Neuronal stem cell (in vitro differentiated cells): ENCODE data around the gene KCTD12.

Experiments
- DNase-seq: peaks from one replicate; pipeline ENCODE4 v3.0.0-alpha.2; 2013; ENCODE audit warnings: low spot score
- H2AFZ ChIP-seq: one replicate; pipeline ENCODE4 v1.6.1; 2013; ENCODE audit warnings: mild to moderate bottlenecking, low read length, inconsistent platforms
- H2AK5ac ChIP-seq: 2 replicates; pipeline ENCODE4 v1.6.1; 2013; ENCODE audit warnings: low read depth, mild to moderate bottlenecking, inconsistent platforms, low read length, moderate library complexity, mixed read lengths
- H2BK120ac ChIP-seq: 2 replicates; pipeline ENCODE4 v1.6.1; 2013; ENCODE audit warnings: low read depth, mild to moderate bottlenecking, inconsistent platforms, low read length, moderate library complexity, mixed read lengths
- H2BK12ac ChIP-seq: one replicate; pipeline ENCODE4 v1.6.1; 2013; ENCODE audit warnings: low read length, inconsistent platforms
- H2BK15ac ChIP-seq: 2 replicates; pipeline ENCODE4 v1.6.1; 2013; ENCODE audit warnings: mild to moderate bottlenecking, low read length, inconsistent platforms, mixed read lengths
- H2BK5ac ChIP-seq: one replicate; pipeline ENCODE4 v1.6.1; 2013; ENCODE audit warnings: inconsistent platforms, mild to moderate bottlenecking, low read length, moderate library complexity
- H3K14ac ChIP-seq: one replicate; pipeline ENCODE4 v1.6.1; 2013; ENCODE audit warnings: low read length, inconsistent platforms
- H3K18ac ChIP-seq: 2 replicates; pipeline ENCODE4 v1.6.1; 2013; ENCODE audit warnings: low read length, inconsistent platforms
- H3K23ac ChIP-seq: 2 replicates; pipeline ENCODE4 v1.6.1; 2013; ENCODE audit warnings: low read depth, mild to moderate bottlenecking, mixed read lengths, low read length, inconsistent platforms; ENCODE audit not compliant: poor library complexity
- H3K27ac ChIP-seq: replicated peaks from 3 replicates; pipeline ENCODE4 v1.5.1; 2013; ENCODE audit warnings: low read length, inconsistent platforms
- H3K27me3 ChIP-seq, 3 experiments: 2 replicates each; pipeline ENCODE4 v1.6.1; 2013; ENCODE audit warnings: low read length in 3 of 3, mild to moderate bottlenecking in 2 of 3, inconsistent platforms in 1 of 3, low read depth in 1 of 3, mixed read lengths in 1 of 3, moderate library complexity in 1 of 3; ENCODE audit not compliant: control insufficient read depth in 3 of 3, insufficient read depth in 3 of 3
- H3K36me3 ChIP-seq, 2 donors: replicated peaks in 1 of 2; 2 replicates each; pipeline ENCODE4 v1.6.1; 2013; ENCODE audit warnings: low read length in 2 of 2; ENCODE audit not compliant: control insufficient read depth in 2 of 2, insufficient read depth in 2 of 2
- H3K4ac ChIP-seq: 2 replicates; pipeline ENCODE4 v1.6.1; 2013; ENCODE audit warnings: inconsistent platforms, mild to moderate bottlenecking, low read length, moderate library complexity
- H3K4me1 ChIP-seq, 2 donors: 1 replicate in 1 of 2; 2 replicates in 1 of 2; pipeline ENCODE4 v1.6.1; 2013; ENCODE audit warnings: low read length in 2 of 2, low read depth in 1 of 2; ENCODE audit not compliant: control insufficient read depth in 2 of 2, insufficient read depth in 1 of 2
- H3K4me2 ChIP-seq: one replicate; pipeline ENCODE4 v1.6.1; 2013; ENCODE audit warnings: mild to moderate bottlenecking, low read length, inconsistent platforms; ENCODE audit not compliant: insufficient read depth, poor library complexity, severe bottlenecking
- H3K4me3 ChIP-seq, 2 donors: 2 replicates each; pipeline ENCODE4 v1.5.1; 2013; ENCODE audit warnings: low read length in 2 of 2, mild to moderate bottlenecking in 2 of 2, inconsistent platforms in 1 of 2, moderate library complexity in 1 of 2
- H3K79me1 ChIP-seq: one replicate; pipeline ENCODE4 v1.6.1; 2013; ENCODE audit warnings: low read depth, mild to moderate bottlenecking, inconsistent platforms, low read length, moderate library complexity
- H3K9ac ChIP-seq: one replicate; pipeline ENCODE4 v1.6.1; 2013; ENCODE audit warnings: mild to moderate bottlenecking, low read depth, low read length, inconsistent platforms; ENCODE audit not compliant: poor library complexity
- H3K9me3 ChIP-seq, 2 donors: replicated peaks in 1 of 2; 2 replicates each; pipeline versions ENCODE3 to v1.6.1; 2013; ENCODE audit warnings: low read length in 2 of 2, mild to moderate bottlenecking in 2 of 2, inconsistent platforms in 1 of 2, low read depth in 1 of 2, mixed read lengths in 1 of 2, moderate library complexity in 1 of 2; ENCODE audit not compliant: control insufficient read depth in 2 of 2, insufficient read depth in 1 of 2
- H4K8ac ChIP-seq: one replicate; pipeline ENCODE4 v1.6.1; 2013; ENCODE audit warnings: low read depth, mild to moderate bottlenecking, inconsistent platforms, low read length, moderate library complexity
- H4K91ac ChIP-seq: one replicate; pipeline ENCODE4 v1.6.1; 2013; ENCODE audit warnings: low read length, low read depth, mild to moderate bottlenecking, inconsistent platforms; ENCODE audit not compliant: poor library complexity
- WGBS, 2 donors: extraction: QIAGEN DNeasy Blood & Tissue Kit; methylation state at CpG; one replicate each; pipeline ENCODE4 v1.1.7; 2013; ENCODE audit warnings: missing lambda C conversion rate in 2 of 2, mixed read lengths in 1 of 2; ENCODE audit not compliant: insufficient read length in 2 of 2, insufficient replicate concordance in 1 of 2; ENCODE audit errors: extremely low coverage in 2 of 2; 5-methylcytosine and 5-hydroxymethylcytosine counted together

Gene KCTD12

GRCh38 chr13:76854894-76855293, 31.3 kb downstream of the KCTD12 start:
- WGBS, 2 donors = no CpG with 5 or more reads among the region's 1 CpG
- Histone ChIP-seq H3K18ac (no peak overlapping the region), H3K14ac (no peak overlapping the region)

DNA sequence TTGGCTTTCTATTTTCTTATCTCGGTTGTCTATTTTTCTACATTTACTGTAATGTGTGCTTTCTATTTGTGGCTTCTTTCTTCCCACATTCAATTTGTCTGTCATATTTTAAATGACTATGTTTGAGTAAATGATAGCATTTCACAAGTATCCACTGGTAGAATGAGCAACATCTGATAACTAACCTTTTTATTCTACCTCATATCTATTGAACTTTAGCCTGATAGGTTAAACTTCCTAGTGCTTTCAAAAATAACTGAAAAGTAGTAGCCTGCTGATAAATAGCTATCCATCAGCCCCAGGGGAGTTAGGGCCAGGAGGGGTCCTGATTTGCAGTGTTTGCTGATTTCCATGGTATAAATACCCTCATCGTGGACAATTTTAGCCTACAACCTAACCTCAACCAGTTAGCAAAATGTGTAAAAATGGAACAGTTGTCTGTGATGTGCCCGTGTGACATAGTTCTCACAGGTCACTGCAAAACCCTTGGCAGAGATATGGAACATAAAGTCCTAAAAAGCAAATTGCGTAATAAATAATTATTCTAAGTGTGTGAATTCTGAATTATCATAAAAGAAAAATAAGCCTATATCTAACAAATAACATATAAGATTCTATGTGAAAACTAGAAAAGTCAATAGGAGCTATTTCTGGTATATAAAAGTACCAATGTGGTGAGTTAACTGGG, 32.1 kb downstream of the KCTD12 start:
- Histone ChIP-seq H3K79me1 (no peaks in the 10 kb centered on the region), H3K14ac (no peak overlapping the region), H2BK12ac (no peak overlapping the region), H3K9ac (no peak overlapping the region), H3K27me3 (no peaks in the 10 kb centered on the region), H3K23ac (no peak overlapping the region), H2BK5ac (no peak overlapping the region), H2BK120ac (no peak overlapping the region), H3K36me3 (no peaks in the 10 kb centered on the region), H3K18ac (no peak overlapping the region), H3K4me1 (peaks cover 0 to 3% of the 10 kb centered on the region in 2 donors), H3K4me2 (no peak overlapping the region), H3K27ac (no peak overlapping the region), H3K9me3 (peaks cover 0 to 2% of the 10 kb centered on the region in 2 donors), H3K4ac (no peak overlapping the region), H2BK15ac (no peak overlapping the region), H3K4me3 (no peak overlapping the region), H4K8ac (no peak overlapping the region), H2AK5ac (no peak overlapping the region), H4K91ac (no peak overlapping the region), H2AFZ (no peak overlapping the region)
- no CpG with 5 or more reads among the region's 4 CpGs for WGBS, 2 donors
- DNase-seq = no peak

More at GRCh38 chr13:76854894-76855293, 31.3 kb downstream of the KCTD12 start:
- Histone ChIP-seq H2BK120ac (no peak overlapping the region), H2BK12ac (no peak overlapping the region), H2AFZ (no peak overlapping the region), H4K8ac (no peak overlapping the region), H3K36me3 (no peaks in the 10 kb centered on the region), H2BK15ac (no peak overlapping the region), H3K27ac (no peak overlapping the region), H3K23ac (no peak overlapping the region), H4K91ac (no peak overlapping the region), H3K4me2 (no peak overlapping the region), H3K4ac (no peak overlapping the region), H3K79me1 (no peaks in the 10 kb centered on the region), H3K9ac (no peak overlapping the region), H2AK5ac (no peak overlapping the region), H3K27me3 (no peaks in the 10 kb centered on the region), H3K4me1 (peaks cover 0 to 3% of the 10 kb centered on the region in 2 donors), H3K9me3 (no peaks in the 10 kb centered on the region), H2BK5ac (no peak overlapping the region), H3K4me3 (no peak overlapping the region)
- no peak for DNase-seq

GRCh38 chr13:76853481-76853880, 32.7 kb downstream of the KCTD12 start:
- Histone ChIP-seq H3K4me2 (no peak overlapping the region), H3K79me1 (no peaks in the 10 kb centered on the region), H2BK5ac (no peak overlapping the region), H3K14ac (no peak overlapping the region), H3K9me3 (peaks cover 0 to 2% of the 10 kb centered on the region in 2 donors), H4K8ac (no peak overlapping the region), H3K4me1 (peaks cover 0 to 3% of the 10 kb centered on the region in 2 donors), H3K27ac (no peak overlapping the region), H2BK120ac (no peak overlapping the region), H3K4ac (no peak overlapping the region), H4K91ac (no peak overlapping the region), H3K9ac (no peak overlapping the region), H3K4me3 (no peak overlapping the region), H3K23ac (no peak overlapping the region), H2AK5ac (no peak overlapping the region), H3K18ac (no peak overlapping the region), H2AFZ (no peak overlapping the region), H3K36me3 (no peaks in the 10 kb centered on the region), H2BK15ac (no peak overlapping the region), H2BK12ac (no peak overlapping the region), H3K27me3 (no peaks in the 10 kb centered on the region)
- no peak for DNase-seq
- no CpG with 5 or more reads among the region's 1 CpG for WGBS, 2 donors

GRCh38 chr13:76852986-76853385, 33.2 kb downstream of the KCTD12 start:
- no peak overlapping the region for H3K14ac ChIP-seq
- H2BK5ac ChIP-seq = no peak overlapping the region
- no CpG with 5 or more reads among the region's 2 CpGs for WGBS, 2 donors
- no peak overlapping the region for H2AFZ ChIP-seq
- peaks cover 0 to 3% of the 10 kb centered on the region in 2 donors for H3K4me1 ChIP-seq
- no peak overlapping the region for H2BK12ac ChIP-seq
- H3K9me3 ChIP-seq = peaks cover 0 to 2% of the 10 kb centered on the region in 2 donors
- H2BK120ac ChIP-seq = no peak overlapping the region
- H2AK5ac ChIP-seq = no peak overlapping the region
- no peak overlapping the region for H3K4me2 ChIP-seq
- H4K91ac ChIP-seq = no peak overlapping the region
- no peaks in the 10 kb centered on the region for H3K79me1 ChIP-seq
- no peak overlapping the region for H3K23ac ChIP-seq
- H3K27ac ChIP-seq = no peak overlapping the region
- H3K27me3 ChIP-seq = no peaks in the 10 kb centered on the region
- H3K18ac ChIP-seq = no peak overlapping the region
- H2BK15ac ChIP-seq = no peak overlapping the region
- no peak overlapping the region for H4K8ac ChIP-seq
- H3K4ac ChIP-seq = no peak overlapping the region
- no peak overlapping the region for H3K9ac ChIP-seq
- DNase-seq = no peak
- H3K4me3 ChIP-seq = no peak overlapping the region
- no peaks in the 10 kb centered on the region for H3K36me3 ChIP-seq
